IMR-90 (cell line): ENCODE data around the gene BPGM. TPM values are rescaled to one million over a fixed set of nuclear protein-coding genes. Genes with fewer than 3 reads are reported as not detected.

Experiments
- ATAC-seq: fragments of 200-7000 bp; cut with Tn5 transposase; 2 replicates; pipeline ENCODE4 v1.9.1; 2020; ENCODE audit warnings: low read depth, mild to moderate bottlenecking, moderate library complexity
- BruUV-seq: library from RNA; stranded (reverse); fragments of 400-500 nt; replicated peaks from 2 replicates; lab custom pipeline; 2021; lab: Mats Ljungman, UMichigan
- CTCF ChIA-PET: fragments of 300-600 bp; formaldehyde crosslinking; extraction: SDS; loops from one replicate; lab custom pipeline; 2021; ENCODE audit warnings: antibody characterized with exemption; lab: Yijun Ruan, JAX
- POLR2A ChIA-PET: fragments of 300-600 bp; sonication (Branson Sonifier 250); formaldehyde crosslinking; loops from one replicate; lab custom pipeline; 2022; ENCODE audit warnings: antibody characterized with exemption; ENCODE audit not compliant: unreplicated experiment; lab: Charles Lee
- DNase-seq: peaks from one replicate; pipeline ENCODE4 v3.0.0; 2013
- H2AFZ ChIP-seq: replicated peaks from 2 replicates; pipeline ENCODE3; 2013; ENCODE audit warnings: low read length, mild to moderate bottlenecking; ENCODE audit not compliant: poor library complexity
- H2AK5ac ChIP-seq: 2 replicates; pipeline ENCODE4 v1.6.1; 2013; ENCODE audit warnings: low read depth, low read length, inconsistent platforms
- H2AK9ac ChIP-seq: replicated peaks from 2 replicates; pipeline ENCODE3; 2013; ENCODE audit warnings: mild to moderate bottlenecking, low read depth, low read length, moderate library complexity; ENCODE audit not compliant: poor library complexity
- H2BK120ac ChIP-seq: 2 replicates; pipeline ENCODE4 v1.6.1; 2013; ENCODE audit warnings: low read depth, low read length, inconsistent platforms
- H2BK15ac ChIP-seq: 3 replicates; pipeline ENCODE4 v1.6.1; 2013; ENCODE audit warnings: low read depth, low read length, inconsistent platforms
- H2BK20ac ChIP-seq: 2 replicates; pipeline ENCODE4 v1.6.1; 2013; ENCODE audit warnings: low read depth, mild to moderate bottlenecking, inconsistent platforms, low read length, moderate library complexity
- H2BK5ac ChIP-seq: 2 replicates; pipeline ENCODE4 v1.6.1; 2013; ENCODE audit warnings: mild to moderate bottlenecking, low read depth, low read length, inconsistent platforms; ENCODE audit not compliant: poor library complexity, severe bottlenecking
- H3K14ac ChIP-seq: replicated peaks from 2 replicates; pipeline ENCODE4 v1.6.1; 2013; ENCODE audit warnings: low read depth, low read length, inconsistent platforms
- H3K18ac ChIP-seq: 2 replicates; pipeline ENCODE4 v1.6.1; 2013; ENCODE audit warnings: low read depth, low read length, control low read depth
- H3K23ac ChIP-seq: 2 replicates; pipeline ENCODE4 v1.6.1; 2013; ENCODE audit warnings: low read depth, low read length, inconsistent platforms
- H3K27ac ChIP-seq: 2 replicates; pipeline ENCODE4 v1.5.1; 2013; ENCODE audit warnings: mild to moderate bottlenecking, control low read depth, low read length; ENCODE audit not compliant: insufficient read depth
- H3K27me3 ChIP-seq: 2 replicates; pipeline ENCODE4 v1.6.1; 2013; ENCODE audit warnings: low read length; ENCODE audit not compliant: control insufficient read depth, insufficient read depth
- H3K36me3 ChIP-seq: 2 replicates; pipeline ENCODE4 v1.6.1; 2013; ENCODE audit warnings: low read length, mixed read lengths; ENCODE audit not compliant: control insufficient read depth, insufficient read depth
- H3K4ac ChIP-seq: 2 replicates; pipeline ENCODE4 v1.6.1; 2013; ENCODE audit warnings: low read depth, low read length, inconsistent platforms
- H3K4me1 ChIP-seq: 2 replicates; pipeline ENCODE4 v1.6.1; 2013; ENCODE audit warnings: low read length, mixed read lengths; ENCODE audit not compliant: control insufficient read depth, insufficient read depth
- H3K4me2 ChIP-seq: 2 replicates; pipeline ENCODE4 v1.6.1; 2013; ENCODE audit warnings: low read depth, mild to moderate bottlenecking, control low read depth, low read length, moderate library complexity
- H3K4me3 ChIP-seq: 2 replicates; pipeline ENCODE4 v1.5.1; 2013; ENCODE audit warnings: low read depth, mild to moderate bottlenecking, control low read depth, low read length, moderate library complexity; ENCODE audit not compliant: insufficient read depth
- H3K56ac ChIP-seq: 2 replicates; pipeline ENCODE4 v1.6.1; 2013; ENCODE audit warnings: low read length, inconsistent platforms; ENCODE audit not compliant: insufficient read depth; ENCODE audit errors: extremely low read depth
- H3K79me1 ChIP-seq, 2 experiments: 2 replicates each; pipeline ENCODE4 v1.6.1; 2013; ENCODE audit warnings: low read length in 2 of 2, inconsistent platforms in 1 of 2, low read depth in 1 of 2
- H3K9ac ChIP-seq: 2 replicates; pipeline ENCODE4 v1.6.1; 2013; ENCODE audit warnings: low read depth, low read length, control low read depth
- H3K9me1 ChIP-seq: 2 replicates; pipeline ENCODE4 v1.6.1; 2013; ENCODE audit warnings: low read length, inconsistent platforms; ENCODE audit not compliant: insufficient read depth
- H3K9me3 ChIP-seq: 2 replicates; pipeline ENCODE4 v1.6.1; 2013; ENCODE audit warnings: low read length; ENCODE audit not compliant: control insufficient read depth, insufficient read depth
- H4K20me1 ChIP-seq: 2 replicates; pipeline ENCODE4 v1.6.1; 2013; ENCODE audit warnings: low read length, inconsistent platforms; ENCODE audit not compliant: insufficient read depth
- H4K5ac ChIP-seq: 2 replicates; pipeline ENCODE4 v1.6.1; 2013; ENCODE audit warnings: mild to moderate bottlenecking, low read depth, low read length, control low read depth
- H4K8ac ChIP-seq, 2 experiments: 2 replicates each; pipeline ENCODE4 v1.6.1; 2013; ENCODE audit warnings: low read depth in 2 of 2, low read length in 2 of 2, control low read depth in 1 of 2, inconsistent platforms in 1 of 2
- H4K91ac ChIP-seq: 2 replicates; pipeline ENCODE4 v1.6.1; 2013; ENCODE audit warnings: low read depth, low read length, inconsistent platforms; ENCODE audit not compliant: insufficient read depth
- BHLHE40 ChIP-seq: fragments of 150-350 bp; IDR thresholded peaks from 2 replicates; pipeline ENCODE4 v1.6.1; 2016; ENCODE audit warnings: mild to moderate bottlenecking, low read depth, low read length
- CEBPB ChIP-seq: IDR thresholded peaks from 2 replicates; pipeline ENCODE4 v1.6.1; 2012; ENCODE audit warnings: low read depth, low read length, improper control_type of control experiment
- FOS ChIP-seq: fragments of 150-350 bp; IDR thresholded peaks from 2 replicates; pipeline ENCODE4 v1.6.1; 2016; ENCODE audit warnings: low read depth, low read length
- MAZ ChIP-seq: IDR thresholded peaks from 2 replicates; pipeline ENCODE4 v1.6.1; 2012; ENCODE audit warnings: low read depth, mild to moderate bottlenecking, low read length, improper control_type of control experiment, moderate library complexity, borderline replicate concordance
- MXI1 ChIP-seq: IDR thresholded peaks from 2 replicates; pipeline ENCODE4 v1.6.1; 2012; ENCODE audit warnings: low read depth, mild to moderate bottlenecking, low read length, moderate library complexity, borderline replicate concordance
- NFE2L2 ChIP-seq: fragments of 150-350 bp; IDR thresholded peaks from 2 replicates; pipeline ENCODE4 v1.6.1; 2016; ENCODE audit warnings: low read depth, mild to moderate bottlenecking, low read length
- POLR2A ChIP-seq: IDR thresholded peaks from 2 replicates; pipeline ENCODE4 v1.6.1; 2012; ENCODE audit warnings: mild to moderate bottlenecking, low read depth, low read length
- RCOR1 ChIP-seq: IDR thresholded peaks from 2 replicates; pipeline ENCODE4 v1.6.1; 2012; ENCODE audit warnings: mild to moderate bottlenecking, low read length, improper control_type of control experiment; ENCODE audit not compliant: insufficient replicate concordance
- RFX5 ChIP-seq: IDR thresholded peaks from 2 replicates; pipeline ENCODE4 v1.8.0; 2012; ENCODE audit warnings: low read depth, mild to moderate bottlenecking, low read length, moderate library complexity
- SMC3 ChIP-seq: fragments of 150-350 bp; IDR thresholded peaks from 2 replicates; pipeline ENCODE4 v1.6.1; 2016; ENCODE audit warnings: low read depth, mild to moderate bottlenecking, antibody characterized with exemption, low read length, moderate library complexity
- WGBS, 2 experiments: methylation state at CpG; one replicate each; pipeline versions ENCODE4 v1.1.5 to v1.1.7; 2013; ENCODE audit warnings: missing lambda C conversion rate in 2 of 2; ENCODE audit not compliant: insufficient read length in 1 of 2; ENCODE audit errors: extremely low coverage in 2 of 2; 5-methylcytosine and 5-hydroxymethylcytosine counted together
- dilution Hi-C: fragments of 300-500 bp; cut with HindIII; formaldehyde crosslinking; loops from one replicate; pipeline ENCODE4 v1.14.3; 2018; ENCODE audit warnings: low sequenced_read_pairs; ENCODE audit not compliant: unreplicated experiment
- in situ Hi-C: fragments of 300-500 bp; cut with MboI; formaldehyde crosslinking; loops from 3 replicates; pipeline ENCODE4 v1.14.3; 2019; ENCODE audit warnings: low sequenced_read_pairs, inconsistent platforms, mixed read lengths
- intact Hi-C: fragments of 100-400 bp; cut with micrococcal nuclease; formaldehyde crosslinking; loops from 2 replicates; pipeline ENCODE4 v1.10.0; 2022
- polyA plus RNA-seq, 3 experiments: library from polyadenylated mRNA; depleted of rRNA; stranded (reverse); fragments of >200 nt; gene quantifications; 2 replicates each; pipeline ENCODE4 v1.2.3, GENCODE V29; 2012; ENCODE audit warnings: low replicate concordance in 1 of 3
- total RNA-seq: library from RNA; depleted of rRNA; stranded (reverse); fragments of >200 nt; gene quantifications from 2 replicates; pipeline ENCODE4 v1.2.3, GENCODE V29; 2012
- TF ChIP-seq, protein P1 (sequence below): conservative IDR thresholded peaks from 2 replicates; pipeline ENCODE4 v1.5.1; 2012; ENCODE audit warnings: mild to moderate bottlenecking, low read depth, low read length, improper control_type of control experiment
- TF ChIP-seq, protein P2 (sequence below): fragments of 150-350 bp; IDR thresholded peaks from 2 replicates; pipeline ENCODE4 v1.6.1; 2017; ENCODE audit warnings: mild to moderate bottlenecking, antibody characterized with exemption, low read length, low read depth
- TF ChIP-seq, protein P3 (sequence below): fragments of 150-350 bp; IDR thresholded peaks from 2 replicates; pipeline ENCODE4 v1.6.1; 2016; ENCODE audit warnings: low read depth, mild to moderate bottlenecking, low read length, moderate library complexity, borderline replicate concordance

BPGM gene
- total and polyA plus RNA-seq, 2 of the 4 experiments (the other 2 are of a cell fraction): 18.8 to 20.0 TPM

DNA sequence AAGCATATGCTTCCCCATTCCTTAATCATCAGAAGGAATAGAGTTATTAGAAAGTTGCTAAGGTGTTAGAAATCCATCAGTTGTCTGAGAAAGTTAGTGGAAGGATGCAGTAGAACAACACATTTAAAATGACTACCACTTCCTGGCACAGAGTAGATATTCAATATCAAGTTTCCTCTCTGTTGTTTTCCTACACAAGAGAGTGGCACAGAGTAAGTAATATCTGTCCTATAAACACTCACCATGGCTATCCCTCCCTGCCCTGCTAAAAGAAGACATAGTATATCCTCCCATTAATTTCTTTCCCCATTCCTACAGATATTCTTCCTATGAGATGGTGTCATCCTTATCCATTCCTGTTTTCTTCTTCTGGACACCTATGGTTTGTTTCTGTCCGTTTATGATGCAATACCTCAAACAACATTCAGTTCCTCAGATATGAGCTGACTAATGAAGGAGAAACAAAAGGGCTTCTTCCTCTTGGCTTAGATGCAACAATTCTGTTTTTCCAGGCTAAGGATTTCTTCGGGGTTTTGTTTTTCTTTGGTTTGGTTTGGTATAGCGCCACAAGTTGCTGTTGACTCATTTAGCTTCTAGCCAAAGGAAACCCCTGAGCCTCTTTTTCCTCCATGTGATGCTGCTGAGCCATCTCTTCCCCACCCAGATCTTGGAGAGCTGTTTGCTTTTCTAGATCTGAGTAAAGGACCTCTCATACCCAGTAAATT, 32.9 kb upstream of the BPGM start (continued):
- TF ChIP-seq, protein P1, sequence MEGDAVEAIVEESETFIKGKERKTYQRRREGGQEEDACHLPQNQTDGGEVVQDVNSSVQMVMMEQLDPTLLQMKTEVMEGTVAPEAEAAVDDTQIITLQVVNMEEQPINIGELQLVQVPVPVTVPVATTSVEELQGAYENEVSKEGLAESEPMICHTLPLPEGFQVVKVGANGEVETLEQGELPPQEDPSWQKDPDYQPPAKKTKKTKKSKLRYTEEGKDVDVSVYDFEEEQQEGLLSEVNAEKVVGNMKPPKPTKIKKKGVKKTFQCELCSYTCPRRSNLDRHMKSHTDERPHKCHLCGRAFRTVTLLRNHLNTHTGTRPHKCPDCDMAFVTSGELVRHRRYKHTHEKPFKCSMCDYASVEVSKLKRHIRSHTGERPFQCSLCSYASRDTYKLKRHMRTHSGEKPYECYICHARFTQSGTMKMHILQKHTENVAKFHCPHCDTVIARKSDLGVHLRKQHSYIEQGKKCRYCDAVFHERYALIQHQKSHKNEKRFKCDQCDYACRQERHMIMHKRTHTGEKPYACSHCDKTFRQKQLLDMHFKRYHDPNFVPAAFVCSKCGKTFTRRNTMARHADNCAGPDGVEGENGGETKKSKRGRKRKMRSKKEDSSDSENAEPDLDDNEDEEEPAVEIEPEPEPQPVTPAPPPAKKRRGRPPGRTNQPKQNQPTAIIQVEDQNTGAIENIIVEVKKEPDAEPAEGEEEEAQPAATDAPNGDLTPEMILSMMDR: 0 out of 2 replicates have a peak, but pooled peaks have one; percentile 21

DNA sequence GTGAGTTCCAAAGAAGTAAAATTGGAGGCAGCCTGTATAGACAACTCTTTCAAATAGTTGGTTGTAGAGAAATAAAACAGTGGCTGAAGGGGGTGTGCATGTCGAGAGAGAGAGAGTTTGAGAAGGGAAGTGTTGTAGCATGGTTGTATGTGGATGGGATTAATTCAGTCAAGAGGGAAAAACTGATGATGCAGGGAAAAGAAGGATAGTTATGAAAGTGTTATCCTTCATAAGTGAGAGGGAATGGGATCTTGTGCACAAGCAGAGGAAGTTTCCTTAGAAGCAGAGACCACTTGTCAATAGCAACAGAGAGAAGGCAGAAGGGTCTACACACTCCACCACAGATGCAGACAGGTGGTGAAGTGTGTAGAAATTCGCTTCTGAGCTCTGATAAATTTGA, 30.0 kb upstream of the BPGM start:
- H3K9me3 ChIP-seq: no peaks in the 10 kb centered on the region
- H2AK5ac ChIP-seq: 0 out of 2 replicates have a peak overlapping the region, but pooled peaks have one; percentile 8
- no peak overlapping the region for H3K18ac ChIP-seq
- no peak overlapping the region for H4K5ac ChIP-seq
- CTCF ChIA-PET: no interaction called here
- no peak overlapping the region for H2BK20ac ChIP-seq
- intact Hi-C loops: no loop called here
- no peak overlapping the region for H3K4me3 ChIP-seq
- H2BK15ac ChIP-seq: peak overlapping the region; percentile 37; the same call in 1 of the 3 replicates
- dilution Hi-C loops: no loop called here
- DNase-seq (no peak), ATAC-seq (no peak)
- 62 to 100% methylated on average over 1 to 2 of the region's 2 CpGs for WGBS, 2 experiments
- H3K4ac ChIP-seq: no peak overlapping the region
- no peak overlapping the region for H3K27ac ChIP-seq
- no peak overlapping the region; the same call in 1 of the 2 replicates for H3K14ac ChIP-seq
- no peaks in the 10 kb centered on the region for H3K27me3 ChIP-seq
- H3K36me3 ChIP-seq: no peaks in the 10 kb centered on the region
- no peak overlapping the region for H3K56ac ChIP-seq
- H2AFZ ChIP-seq: no peak overlapping the region
- H3K4me1 ChIP-seq: peaks cover 11% of the 10 kb centered on the region
- H3K9ac ChIP-seq: no peak overlapping the region
- H3K4me2 ChIP-seq: no peak overlapping the region
- H2AK9ac ChIP-seq: no peak overlapping the region
- H3K79me1 ChIP-seq: no peaks in the 10 kb centered on the region
- H4K91ac ChIP-seq: no peak overlapping the region
- H2BK5ac ChIP-seq: no peak overlapping the region
- no peaks in the 10 kb centered on the region for H4K20me1 ChIP-seq
- BruUV-seq: no TSS peak
- H3K23ac ChIP-seq: no peak overlapping the region
- no peak overlapping the region for H2BK120ac ChIP-seq
- POLR2A ChIA-PET: no interaction called here
- in situ Hi-C loops: no loop called here
- H3K9me1 ChIP-seq: peaks cover 7% of the 10 kb centered on the region
- no peak overlapping the region for H4K8ac ChIP-seq
- TF ChIP-seq, protein P2, sequence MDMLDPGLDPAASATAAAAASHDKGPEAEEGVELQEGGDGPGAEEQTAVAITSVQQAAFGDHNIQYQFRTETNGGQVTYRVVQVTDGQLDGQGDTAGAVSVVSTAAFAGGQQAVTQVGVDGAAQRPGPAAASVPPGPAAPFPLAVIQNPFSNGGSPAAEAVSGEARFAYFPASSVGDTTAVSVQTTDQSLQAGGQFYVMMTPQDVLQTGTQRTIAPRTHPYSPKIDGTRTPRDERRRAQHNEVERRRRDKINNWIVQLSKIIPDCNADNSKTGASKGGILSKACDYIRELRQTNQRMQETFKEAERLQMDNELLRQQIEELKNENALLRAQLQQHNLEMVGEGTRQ: no peak
- TF ChIP-seq MXI1 (no peak), FOS (no peak), POLR2A (no peak), MAZ (no peak), CEBPB (no peak), RFX5 (no peak), RCOR1 (no peak), BHLHE40 (no peak), SMC3 (no peak), NFE2L2 (no peak)
- TF ChIP-seq, protein P3, sequence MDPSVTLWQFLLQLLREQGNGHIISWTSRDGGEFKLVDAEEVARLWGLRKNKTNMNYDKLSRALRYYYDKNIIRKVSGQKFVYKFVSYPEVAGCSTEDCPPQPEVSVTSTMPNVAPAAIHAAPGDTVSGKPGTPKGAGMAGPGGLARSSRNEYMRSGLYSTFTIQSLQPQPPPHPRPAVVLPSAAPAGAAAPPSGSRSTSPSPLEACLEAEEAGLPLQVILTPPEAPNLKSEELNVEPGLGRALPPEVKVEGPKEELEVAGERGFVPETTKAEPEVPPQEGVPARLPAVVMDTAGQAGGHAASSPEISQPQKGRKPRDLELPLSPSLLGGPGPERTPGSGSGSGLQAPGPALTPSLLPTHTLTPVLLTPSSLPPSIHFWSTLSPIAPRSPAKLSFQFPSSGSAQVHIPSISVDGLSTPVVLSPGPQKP: no peak
